GM12878 (cell line): ENCODE data around the gene REG1B. TPM values are rescaled to one million over a fixed set of nuclear protein-coding genes. Genes with fewer than 3 reads are reported as not detected.

Experiments
- ATAC-seq: fragments of 200-7000 bp; cut with Tn5 transposase; 3 replicates; pipeline ENCODE4 v1.9.1; 2020; ENCODE audit warnings: mild to moderate bottlenecking, moderate library complexity
- BruUV-seq: library from RNA; stranded (reverse); fragments of 400-500 nt; replicated peaks from 2 replicates; lab custom pipeline; 2021; lab: Mats Ljungman, UMichigan
- CTCF ChIA-PET: fragments of 300-600 bp; sonication (Branson Sonifier 250); formaldehyde crosslinking; extraction: SDS; loops from one replicate; lab custom pipeline; 2021; ENCODE audit warnings: inconsistent platforms; lab: Yijun Ruan, JAX
- POLR2A ChIA-PET: fragments of 350-600 bp; formaldehyde crosslinking; extraction: SDS; loops from one replicate; lab custom pipeline; 2021; ENCODE audit warnings: inconsistent platforms; lab: Charles Lee
- RAD21 ChIA-PET: fragments of 300-600 bp; sonication (Branson Sonifier 250); formaldehyde crosslinking; loops from one replicate; lab custom pipeline; 2023; ENCODE audit warnings: antibody characterized with exemption; ENCODE audit not compliant: unreplicated experiment; lab: Charles Lee
- SMC1A ChIA-PET: fragments of 300-600 bp; sonication (Branson Sonifier 250); formaldehyde crosslinking; loops from one replicate; lab custom pipeline; 2023; ENCODE audit not compliant: unreplicated experiment, uncharacterized antibody; lab: Charles Lee
- DNase-seq: peaks from one replicate; pipeline ENCODE4 v3.0.0-alpha.2; 2011; ENCODE audit warnings: low read depth, low spot score
- FAIRE-seq: peaks from 3 replicates; lab custom pipeline; 2011; peaks lifted over from hg19 to GRCh38; lab: Jason Lieb, UNC
- H2AFZ ChIP-seq: 2 replicates; pipeline ENCODE4 v1.6.0; 2011; ENCODE audit warnings: low read depth, low read length, control low read depth; ENCODE audit not compliant: control insufficient read depth
- H3K27ac ChIP-seq: 2 replicates; pipeline ENCODE4 v1.5.1; 2011; ENCODE audit warnings: control low read depth; ENCODE audit not compliant: control insufficient read depth, insufficient read depth
- H3K27me3 ChIP-seq, 2 experiments: replicated peaks in 1 of 2; 2 replicates each; pipeline versions ENCODE4 v1.6.0 to v1.6.1; 2011; ENCODE audit warnings: low read length in 1 of 2; ENCODE audit not compliant: control insufficient read depth in 2 of 2, insufficient read depth in 2 of 2
- H3K36me3 ChIP-seq, 2 experiments: 2 replicates each; pipeline ENCODE4 v1.5.1; 2011; ENCODE audit warnings: low read length in 1 of 2; ENCODE audit not compliant: control insufficient read depth in 2 of 2, insufficient read depth in 2 of 2
- H3K4me1 ChIP-seq: 2 replicates; pipeline ENCODE4 v1.6.1; 2011; ENCODE audit warnings: mild to moderate bottlenecking, low read length, moderate library complexity, mixed read lengths; ENCODE audit not compliant: control insufficient read depth, insufficient read depth
- H3K4me2 ChIP-seq: 2 replicates; pipeline ENCODE4 v1.6.0; 2011; ENCODE audit warnings: control low read depth; ENCODE audit not compliant: control insufficient read depth, insufficient read depth
- H3K4me3 ChIP-seq: fragments of 200-600 bp; sonication (generic); 2 replicates; pipeline ENCODE4 v1.5.1; 2016
- H3K79me2 ChIP-seq: 2 replicates; pipeline ENCODE4 v1.6.0; 2011; ENCODE audit warnings: low read length; ENCODE audit not compliant: control insufficient read depth, insufficient read depth
- H3K9ac ChIP-seq: 2 replicates; pipeline ENCODE4 v1.8.0; 2011; ENCODE audit warnings: low read length, control low read depth, mixed read lengths; ENCODE audit not compliant: control insufficient read depth, insufficient read depth
- H3K9me3 ChIP-seq: replicated peaks from 3 replicates; pipeline ENCODE4 v1.5.1; 2011; ENCODE audit warnings: mild to moderate bottlenecking, low read length; ENCODE audit not compliant: control insufficient read depth, insufficient read depth
- H4K20me1 ChIP-seq: 2 replicates; pipeline ENCODE4 v1.6.0; 2011; ENCODE audit not compliant: control insufficient read depth, insufficient read depth
- CBFB ChIP-seq: IDR thresholded peaks from 2 replicates; pipeline ENCODE4 v1.6.1; 2016; ENCODE audit warnings: antibody characterized with exemption, low read depth
- CBX3 ChIP-seq: fragments of 200-600 bp; sonication (generic); IDR thresholded peaks from 2 replicates; pipeline ENCODE4 v1.6.1; 2016; ENCODE audit warnings: low read depth, borderline replicate concordance
- E2F8 ChIP-seq: fragments of 450-650 bp; IDR thresholded peaks from 2 replicates; pipeline ENCODE4 v1.6.1; 2018; ENCODE audit warnings: mild to moderate bottlenecking, low read depth, moderate library complexity; ENCODE audit not compliant: partially characterized antibody
- EGR1 ChIP-seq, 2 experiments: IDR thresholded peaks; 1 replicate in 1 of 2; 2 replicates in 1 of 2; pipeline ENCODE4 v1.6.1; 2011 to 2012; ENCODE audit warnings: low read depth in 2 of 2, low read length in 2 of 2, borderline replicate concordance in 1 of 2, mild to moderate bottlenecking in 1 of 2, moderate library complexity in 1 of 2
- FOXK2 ChIP-seq: fragments of 450-650 bp; IDR thresholded peaks from 2 replicates; pipeline ENCODE4 v1.6.1; 2017; ENCODE audit warnings: mild to moderate bottlenecking, moderate library complexity
- FOXM1 ChIP-seq: IDR thresholded peaks from 2 replicates; pipeline ENCODE4 v1.6.1; 2012; ENCODE audit warnings: low read depth, mild to moderate bottlenecking, inconsistent platforms, low read length, moderate library complexity
- GATAD2B ChIP-seq: fragments of 450-650 bp; conservative IDR thresholded peaks from 2 replicates; pipeline ENCODE4 v1.6.1; 2017; ENCODE audit warnings: low read depth, mild to moderate bottlenecking, moderate library complexity
- HDAC6 ChIP-seq: fragments of 200-600 bp; sonication (generic); IDR thresholded peaks from one replicate; pipeline ENCODE4 v1.8.0; 2017; ENCODE audit warnings: antibody characterized with exemption; ENCODE audit not compliant: unreplicated experiment
- IKZF1 ChIP-seq: fragments of 450-650 bp; conservative IDR thresholded peaks from 2 replicates; pipeline ENCODE4 v1.6.1; 2017; ENCODE audit warnings: antibody characterized with exemption, mild to moderate bottlenecking
- NFIC ChIP-seq: IDR thresholded peaks from 2 replicates; pipeline ENCODE4 v1.6.1; 2012; ENCODE audit warnings: low read depth, mild to moderate bottlenecking, inconsistent platforms, low read length, moderate library complexity
- NFXL1 ChIP-seq: fragments of 450-650 bp; IDR thresholded peaks from 2 replicates; pipeline ENCODE4 v1.6.1; 2017; ENCODE audit warnings: antibody characterized with exemption, mild to moderate bottlenecking, borderline replicate concordance
- REST ChIP-seq: IDR thresholded peaks from 2 replicates; pipeline ENCODE4 v1.6.1; 2012; ENCODE audit warnings: mild to moderate bottlenecking, low read depth, low read length
- SPI1 ChIP-seq: IDR thresholded peaks from 2 replicates; pipeline ENCODE4 v1.6.1; 2011; ENCODE audit warnings: low read depth, mild to moderate bottlenecking, low read length, moderate library complexity, borderline replicate concordance; ENCODE audit not compliant: insufficient read depth
- STAT3 ChIP-seq: IDR thresholded peaks from 2 replicates; pipeline ENCODE4 v1.6.1; 2011; ENCODE audit warnings: low read depth, low read length, improper control_type of control experiment
- WRNIP1 ChIP-seq: IDR thresholded peaks from 2 replicates; pipeline ENCODE4 v1.6.1; 2011; ENCODE audit warnings: low read depth, low read length, improper control_type of control experiment, borderline replicate concordance
- ZBTB4 ChIP-seq: fragments of 450-650 bp; formaldehyde crosslinking; IDR thresholded peaks from 2 replicates; pipeline ENCODE4 v1.4.0; 2022; ENCODE audit warnings: mild to moderate bottlenecking, moderate library complexity
- ZNF217 ChIP-seq: fragments of 450-650 bp; IDR thresholded peaks from 2 replicates; pipeline ENCODE4 v1.6.1; 2017; ENCODE audit warnings: antibody characterized with exemption, mild to moderate bottlenecking
- WGBS: methylation state at CpG from one replicate; pipeline ENCODE4 v1.1.6; 2016; ENCODE audit warnings: low lambda C conversion rate; ENCODE audit not compliant: insufficient replicate concordance, insufficient coverage; ENCODE audit errors: missing lambda C conversion rate; 5-methylcytosine and 5-hydroxymethylcytosine counted together
- in situ Hi-C: fragments of 300-500 bp; cut with MboI; formaldehyde crosslinking; loops from 9 replicates; pipeline ENCODE4 v1.14.3; 2018; ENCODE audit warnings: mixed read lengths
- intact Hi-C: fragments of 100-400 bp; cut with micrococcal nuclease; formaldehyde crosslinking; loops from one replicate; pipeline ENCODE4 v1.14.2; 2022; ENCODE audit not compliant: unreplicated experiment
- polyA plus RNA-seq, 11 experiments: library from polyadenylated mRNA; depleted of rRNA in 4 of 11; unstranded in 6 of 11; stranded (reverse) in 5 of 11; fragments of >200 nt; fragmentation: Nextera tagmentation in 4 of 11; fragmentation: Illumina TruSeq in 1 of 11; extraction: Ambion mirVana in 4 of 11; extraction: Trizol in 1 of 11; gene quantifications; 1 replicate in 1 of 11; 2 replicates in 10 of 11; pipeline versions ENCODE4 v1.2.1 to v1.2.3, GENCODE V29; 2011 to 2016; ENCODE audit warnings: inconsistent platforms in 2 of 11, missing spikeins in 2 of 11, low read depth in 1 of 11
- total RNA-seq, 4 experiments: library from RNA; depleted of rRNA in 3 of 4; stranded (reverse); fragments of >200 nt in 3 of 4; fragmentation: Illumina TruSeq in 1 of 4; extraction: Trizol in 1 of 4; gene quantifications; 2 replicates each; pipeline versions ENCODE4 v1.2.1 to v1.2.3, GENCODE V29; 2013 to 2021

REG1B gene
- total and polyA plus RNA-seq, 10 of the 15 experiments (the other 5 are each of a cell fraction or from before 2014, with no cell fraction given) = 2.7 TPM; not detected in 9

GRCh38 chr2:79122676-79123075, 34.9 kb upstream of the REG1B start:
- H3K4me2 ChIP-seq = no peak overlapping the region
- intact Hi-C loops = no loop called here
- no peaks in the 10 kb centered on the region for H4K20me1 ChIP-seq
- no peaks in the 10 kb centered on the region for H3K79me2 ChIP-seq
- H3K9ac ChIP-seq = no peak overlapping the region
- no peak overlapping the region for H2AFZ ChIP-seq
- H3K4me1 ChIP-seq = no peaks in the 10 kb centered on the region
- no peaks in the 10 kb centered on the region for H3K9me3 ChIP-seq
- H3K4me3 ChIP-seq = no peak overlapping the region
- no peaks in the 10 kb centered on the region for H3K27me3 ChIP-seq
- FAIRE-seq (no peak), DNase-seq (no peak), ATAC-seq (no peak)
- ChIA-PET SMC1A (no interaction called here), POLR2A (no interaction called here), RAD21 (no interaction called here), CTCF (no interaction called here)
- H3K36me3 ChIP-seq = no peaks in the 10 kb centered on the region
- in situ Hi-C loops = no loop called here
- no peak overlapping the region for H3K27ac ChIP-seq
- BruUV-seq = no TSS peak
- WGBS = 0% methylated on average over 2 of the region's 2 CpGs
- TF ChIP-seq GATAD2B (no peak), STAT3 (no peak), HDAC6 (no peak), REST (no peak), FOXK2 (no peak), EGR1 (IDR thresholded peaks at IDR 0.05; ENCODE audit: borderline replicate concordance in 1 of 2, low read depth in 2 of 2, low read length in 2 of 2) (no peak), E2F8 (no peak), IKZF1 (no peak), NFIC (no peak), ZBTB4 (no peak), WRNIP1 (no peak), SPI1 (no peak), CBX3 (no peak), FOXM1 (no peak), CBFB (no peak), NFXL1 (no peak), ZNF217 (no peak)
